Cardiac muscle cell (in vitro differentiated cells and primary cell): ENCODE data around the gene KCNMA1. TPM values are rescaled to one million over a fixed set of nuclear protein-coding genes. Genes with fewer than 3 reads are reported as not detected.

Experiments
- DNase-seq, 2 donors: peaks; one replicate each; pipeline versions ENCODE4 v3.0.0 to v3.0.0-alpha.2; 2010 to 2017; ENCODE audit warnings: low read depth in 1 of 2, low spot score in 1 of 2
- H3K27ac ChIP-seq: fragments of 200-600 bp; sonication (generic); 2 replicates; pipeline ENCODE4 v1.5.1; 2016
- H3K27me3 ChIP-seq: fragments of 200-600 bp; sonication (generic); 2 replicates; pipeline ENCODE4 v1.6.0; 2016; ENCODE audit warnings: control low read depth
- H3K36me3 ChIP-seq: fragments of 200-600 bp; sonication (generic); 2 replicates; pipeline ENCODE4 v1.5.1; 2016; ENCODE audit warnings: control low read depth
- H3K4me1 ChIP-seq: fragments of 200-600 bp; sonication (generic); 2 replicates; pipeline ENCODE4 v1.8.1; 2017; ENCODE audit warnings: low read depth, mild to moderate bottlenecking, mixed run types
- H3K4me3 ChIP-seq: fragments of 200-600 bp; sonication (generic); 2 replicates; pipeline ENCODE4 v1.5.1; 2016; ENCODE audit warnings: mild to moderate bottlenecking
- H3K9me3 ChIP-seq: fragments of 200-600 bp; sonication (generic); 2 replicates; pipeline ENCODE4 v1.5.1; 2017; ENCODE audit warnings: low read depth, mild to moderate bottlenecking, control low read depth
- CTCF ChIP-seq: IDR thresholded peaks from 2 replicates; pipeline ENCODE4 v1.5.1; 2012; ENCODE audit warnings: low read depth, mild to moderate bottlenecking, low read length
- polyA plus RNA-seq: library from polyadenylated mRNA; unstranded; fragments of >200 nt; fragmentation: Nextera tagmentation; extraction: Ambion mirVana; gene quantifications from 2 replicates; pipeline ENCODE4 v1.2.1, GENCODE V29; 2016
- total RNA-seq: library from RNA; depleted of rRNA; stranded (reverse); fragments of >200 nt; gene quantifications from 2 replicates; pipeline ENCODE4 v1.2.3, GENCODE V29; 2016

KCNMA1 gene
- total and polyA plus RNA-seq, 2 experiments from 2014 or later: 1.8 to 1.9 TPM

- Histone ChIP-seq H3K9me3 (no peaks in the 10 kb centered on the region), H3K36me3 (no peaks in the 10 kb centered on the region), H3K4me1 (no peaks in the 10 kb centered on the region), H3K4me3 (no peak overlapping the region), H3K27ac (no peak overlapping the region), H3K27me3 (no peaks in the 10 kb centered on the region)
- no peak for TF ChIP-seq CTCF
- DNase-seq: no peak
Measured at GRCh38 chr10:77472146-77472545, 165.5 kb downstream of the KCNMA1 start.

GRCh38 chr10:77471069-77471536 lies 166.5 kb downstream of the KCNMA1 start:
- Histone ChIP-seq H3K4me3 (no peak overlapping the region), H3K4me1 (no peaks in the 10 kb centered on the region), H3K36me3 (no peaks in the 10 kb centered on the region), H3K9me3 (no peaks in the 10 kb centered on the region), H3K27me3 (no peaks in the 10 kb centered on the region), H3K27ac (no peak overlapping the region)
- no peak for TF ChIP-seq CTCF
- no peak for DNase-seq

- no peak for DNase-seq
- no peak for TF ChIP-seq CTCF
- no peak overlapping the region for H3K27ac ChIP-seq
- no peak overlapping the region for H3K4me3 ChIP-seq
- H3K27me3 ChIP-seq: no peaks in the 10 kb centered on the region
- H3K4me1 ChIP-seq: peaks cover 7% of the 10 kb centered on the region
- no peaks in the 10 kb centered on the region for H3K9me3 ChIP-seq
- no peaks in the 10 kb centered on the region for H3K36me3 ChIP-seq
Measured at GRCh38 chr10:77467422-77467963, 170.1 kb downstream of the KCNMA1 start.

GRCh38 chr10:77463967-77464745 lies 173.5 kb downstream of the KCNMA1 start:
- Histone ChIP-seq H3K9me3 (no peaks in the 10 kb centered on the region), H3K27ac (no peak overlapping the region), H3K36me3 (no peaks in the 10 kb centered on the region), H3K27me3 (no peaks in the 10 kb centered on the region), H3K4me3 (no peak overlapping the region), H3K4me1 (peaks cover 13% of the 10 kb centered on the region)
- TF ChIP-seq CTCF: no peak
- DNase-seq: peak in 1 of 2 donors; percentile 11

GRCh38 chr10:77463499-77463898 lies 174.1 kb downstream of the KCNMA1 start:
- no peak for DNase-seq
- Histone ChIP-seq H3K27me3 (no peaks in the 10 kb centered on the region), H3K4me3 (no peak overlapping the region), H3K27ac (no peak overlapping the region), H3K9me3 (no peaks in the 10 kb centered on the region), H3K36me3 (no peaks in the 10 kb centered on the region), H3K4me1 (peaks cover 16% of the 10 kb centered on the region)
- TF ChIP-seq CTCF: no peak
